HEK293T (cell line): ENCODE measurements around the gene TM4SF4.

Experiments
- ARNT ChIP-seq: fragments of 450-650 bp; IDR thresholded peaks from 2 replicates; pipeline ENCODE4 v1.6.1; 2017; ENCODE audit warnings: mild to moderate bottlenecking
- BHLHE40 ChIP-seq: fragments of 450-650 bp; IDR thresholded peaks from 2 replicates; pipeline ENCODE4 v1.6.1; 2016; ENCODE audit warnings: mild to moderate bottlenecking, moderate library complexity, borderline replicate concordance
- ELF4 ChIP-seq: fragments of 450-650 bp; IDR thresholded peaks from 2 replicates; pipeline ENCODE4 v1.6.1; 2017; ENCODE audit warnings: antibody characterized with exemption
- FOXA1 ChIP-seq: fragments of 450-650 bp; IDR thresholded peaks from 2 replicates; pipeline ENCODE4 v1.6.1; 2016; ENCODE audit warnings: mild to moderate bottlenecking
- FOXM1 ChIP-seq: fragments of 450-650 bp; IDR thresholded peaks from 2 replicates; pipeline ENCODE4 v1.6.1; 2017; ENCODE audit warnings: mild to moderate bottlenecking, borderline replicate concordance
- HDGF ChIP-seq: fragments of 450-650 bp; IDR thresholded peaks from 2 replicates; pipeline ENCODE4 v1.6.1; 2017; ENCODE audit warnings: antibody characterized with exemption, borderline replicate concordance
- L3MBTL2 ChIP-seq: fragments of 450-650 bp; conservative IDR thresholded peaks from 2 replicates; pipeline ENCODE4 v1.6.1; 2016; ENCODE audit warnings: mild to moderate bottlenecking
- LEF1 ChIP-seq: fragments of 450-650 bp; IDR thresholded peaks from 2 replicates; pipeline ENCODE4 v1.6.1; 2017; ENCODE audit warnings: mild to moderate bottlenecking, borderline replicate concordance
- NFRKB ChIP-seq: fragments of 450-650 bp; IDR thresholded peaks from 2 replicates; pipeline ENCODE4 v1.6.1; 2016; ENCODE audit warnings: mild to moderate bottlenecking, moderate library complexity
- SP1 ChIP-seq: fragments of 450-650 bp; IDR thresholded peaks from 2 replicates; pipeline ENCODE4 v1.6.1; 2017
- SUZ12 ChIP-seq: fragments of 450-650 bp; IDR thresholded peaks from 2 replicates; pipeline ENCODE4 v1.6.1; 2016; ENCODE audit warnings: mild to moderate bottlenecking
- TARDBP ChIP-seq: fragments of 450-650 bp; IDR thresholded peaks from 2 replicates; pipeline ENCODE4 v1.6.1; 2016
- ZNF384 ChIP-seq: fragments of 450-650 bp; IDR thresholded peaks from 2 replicates; pipeline ENCODE4 v1.6.1; 2016
- TF ChIP-seq, protein P1 (sequence below): fragments of 450-650 bp; IDR thresholded peaks from 2 replicates; pipeline ENCODE4 v1.6.1; 2016

DNA sequence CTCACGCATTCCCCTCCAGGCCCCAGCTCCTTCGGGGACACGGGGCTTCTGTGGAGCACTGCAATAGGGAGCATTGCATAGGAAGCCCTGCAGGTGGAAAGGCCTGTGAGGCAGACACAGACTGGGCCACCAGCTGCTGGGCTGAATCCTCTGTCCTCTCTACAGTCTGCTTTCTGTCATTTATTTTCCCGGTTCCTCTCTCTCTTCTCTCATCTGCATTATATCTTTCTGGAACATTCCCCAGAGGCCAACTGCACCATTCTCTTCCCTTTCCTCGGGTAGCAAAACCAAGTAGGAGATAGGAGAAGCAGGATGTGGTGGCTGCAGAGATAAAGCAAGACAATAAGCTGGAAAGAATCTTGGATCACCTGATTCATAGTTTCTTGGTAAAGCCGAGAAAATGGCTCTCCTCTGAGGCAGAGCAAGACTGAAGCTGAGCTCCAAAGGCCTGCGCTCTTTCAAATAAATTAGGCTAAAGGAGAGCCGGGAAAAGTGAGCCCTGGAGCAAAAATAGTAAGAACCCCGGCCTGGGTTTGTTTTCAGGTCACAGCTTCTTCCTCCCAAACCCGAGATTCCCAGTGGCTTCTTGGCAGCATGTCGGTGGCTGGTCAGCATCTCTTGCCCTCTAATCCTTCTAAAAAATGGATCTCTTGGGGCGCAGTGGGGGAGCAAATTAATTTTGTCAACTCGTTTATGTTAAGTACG, 5.3 kb downstream of the TM4SF4 start:
- no peak for TF ChIP-seq HDGF
- no peak for TF ChIP-seq ELF4
- no peak for TF ChIP-seq BHLHE40
- TF ChIP-seq ARNT: no peak
- no peak for TF ChIP-seq SUZ12
- no peak for TF ChIP-seq SP1
- no peak for TF ChIP-seq ZNF384
- no peak for TF ChIP-seq TARDBP
- TF ChIP-seq FOXM1: no peak
- TF ChIP-seq LEF1: no peak
- no peak for TF ChIP-seq L3MBTL2
- TF ChIP-seq, protein P1, sequence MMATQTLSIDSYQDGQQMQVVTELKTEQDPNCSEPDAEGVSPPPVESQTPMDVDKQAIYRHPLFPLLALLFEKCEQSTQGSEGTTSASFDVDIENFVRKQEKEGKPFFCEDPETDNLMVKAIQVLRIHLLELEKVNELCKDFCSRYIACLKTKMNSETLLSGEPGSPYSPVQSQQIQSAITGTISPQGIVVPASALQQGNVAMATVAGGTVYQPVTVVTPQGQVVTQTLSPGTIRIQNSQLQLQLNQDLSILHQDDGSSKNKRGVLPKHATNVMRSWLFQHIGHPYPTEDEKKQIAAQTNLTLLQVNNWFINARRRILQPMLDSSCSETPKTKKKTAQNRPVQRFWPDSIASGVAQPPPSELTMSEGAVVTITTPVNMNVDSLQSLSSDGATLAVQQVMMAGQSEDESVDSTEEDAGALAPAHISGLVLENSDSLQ: no peak
- no peak for TF ChIP-seq NFRKB
- TF ChIP-seq FOXA1: no peak
